Measurements from ENCODE around the gene CCR1. TPM values are rescaled to one million over a fixed set of nuclear protein-coding genes. Genes with fewer than 3 reads are reported as not detected.

Gene CCR1
- polyA plus RNA-seq, 4 donors = 0.45 to 3.6 (median 2.1) TPM

GRCh38 chr3:46236294-46237054, 28.4 kb upstream of the CCR1 start:
- H3K4me1 ChIP-seq (ENCODE audit: control insufficient read depth in 3 of 3, insufficient read depth in 2 of 3, low read depth in 1 of 3, low read length in 2 of 3) = no peaks in the 10 kb centered on the region
- no peak overlapping the region for H3K4me3 ChIP-seq (ENCODE audit: low read depth in 1 of 3, low read length in 3 of 3)
- DNase-seq (no peak), FAIRE-seq (no peak)
- no peaks in the 10 kb centered on the region for H3K36me3 ChIP-seq (ENCODE audit: control insufficient read depth in 3 of 3, insufficient read depth in 2 of 3, low read depth in 1 of 3, low read length in 3 of 3)
- WGBS, 3 donors = 73 to 74% (median 73%) methylated on average over 4 to 5 of the region's 5 CpGs
- H3K27ac ChIP-seq (ENCODE audit: low read depth in 1 of 3, low read length in 2 of 3) = no peak overlapping the region
- no peaks in the 10 kb centered on the region for H3K9me3 ChIP-seq (ENCODE audit: control insufficient read depth in 2 of 2, insufficient read depth in 1 of 2, low read depth in 1 of 2, low read length in 1 of 2)
- peaks cover 0 to 10% (median 0%) of the 10 kb centered on the region in 3 donors for H3K27me3 ChIP-seq (ENCODE audit: control insufficient read depth in 3 of 3, insufficient read depth in 3 of 3, low read length in 3 of 3)

- no peak for FAIRE-seq
- H3K36me3 ChIP-seq (ENCODE audit: control insufficient read depth in 3 of 3, insufficient read depth in 2 of 3, low read depth in 1 of 3, low read length in 3 of 3) = no peaks in the 10 kb centered on the region
- H3K9me3 ChIP-seq (ENCODE audit: control insufficient read depth in 2 of 2, insufficient read depth in 1 of 2, low read depth in 1 of 2, low read length in 1 of 2) = no peaks in the 10 kb centered on the region
- no peak overlapping the region for H3K27ac ChIP-seq (ENCODE audit: low read depth in 1 of 3, low read length in 2 of 3)
- H3K27me3 ChIP-seq (ENCODE audit: control insufficient read depth in 3 of 3, insufficient read depth in 3 of 3, low read length in 3 of 3) = peaks cover 0 to 10% (median 0%) of the 10 kb centered on the region in 3 donors
- WGBS, 3 donors = 66 to 84% (median 75%) methylated on average over 2 of the region's 2 CpGs
- H3K4me1 ChIP-seq (ENCODE audit: control insufficient read depth in 3 of 3, insufficient read depth in 2 of 3, low read depth in 1 of 3, low read length in 2 of 3) = no peaks in the 10 kb centered on the region
- no peak for DNase-seq
- H3K4me3 ChIP-seq (ENCODE audit: low read depth in 1 of 3, low read length in 3 of 3) = no peak overlapping the region
These were observed 27.3 kb upstream of the CCR1 start for GRCh38 chr3:46235425-46235824.

- no peaks in the 10 kb centered on the region for H3K9me3 ChIP-seq (ENCODE audit: control insufficient read depth in 2 of 2, insufficient read depth in 1 of 2, low read depth in 1 of 2, low read length in 1 of 2)
- DNase-seq = no peak
- no peak overlapping the region for H3K4me3 ChIP-seq (ENCODE audit: low read depth in 1 of 3, low read length in 3 of 3)
- peaks cover 0 to 13% (median 2%) of the 10 kb centered on the region in 3 donors for H3K27me3 ChIP-seq (ENCODE audit: control insufficient read depth in 3 of 3, insufficient read depth in 3 of 3, low read length in 3 of 3)
- 71 to 75% (median 75%) methylated on average over 5 to 6 of the region's 6 CpGs for whole genome bisulfite sequencing, 3 donors
- no peak overlapping the region for H3K27ac ChIP-seq (ENCODE audit: low read depth in 1 of 3, low read length in 2 of 3)
- no peaks in the 10 kb centered on the region for H3K36me3 ChIP-seq (ENCODE audit: control insufficient read depth in 3 of 3, insufficient read depth in 2 of 3, low read depth in 1 of 3, low read length in 3 of 3)
- no peak for FAIRE-seq
- no peaks in the 10 kb centered on the region for H3K4me1 ChIP-seq (ENCODE audit: control insufficient read depth in 3 of 3, insufficient read depth in 2 of 3, low read depth in 1 of 3, low read length in 2 of 3)
These were observed 25.1 kb upstream of the CCR1 start for GRCh38 chr3:46233194-46233593.

GRCh38 chr3:46231323-46231722, 23.2 kb upstream of the CCR1 start:
- H3K4me1 ChIP-seq (ENCODE audit: control insufficient read depth in 3 of 3, insufficient read depth in 2 of 3, low read depth in 1 of 3, low read length in 2 of 3) = no peaks in the 10 kb centered on the region
- FAIRE-seq = no peak
- no peak overlapping the region for H3K4me3 ChIP-seq (ENCODE audit: low read depth in 1 of 3, low read length in 3 of 3)
- no peak for DNase-seq
- no peaks in the 10 kb centered on the region for H3K9me3 ChIP-seq (ENCODE audit: control insufficient read depth in 2 of 2, insufficient read depth in 1 of 2, low read depth in 1 of 2, low read length in 1 of 2)
- WGBS, 3 donors = 57 to 85% (median 60%) methylated on average over 5 of the region's 5 CpGs
- no peak overlapping the region for H3K27ac ChIP-seq (ENCODE audit: low read depth in 1 of 3, low read length in 2 of 3)
- peaks cover 0 to 11% (median 2%) of the 10 kb centered on the region in 3 donors for H3K27me3 ChIP-seq (ENCODE audit: control insufficient read depth in 3 of 3, insufficient read depth in 3 of 3, low read length in 3 of 3)
- H3K36me3 ChIP-seq (ENCODE audit: control insufficient read depth in 3 of 3, insufficient read depth in 2 of 3, low read depth in 1 of 3, low read length in 3 of 3) = no peaks in the 10 kb centered on the region

- Histone ChIP-seq H3K27ac (ENCODE audit: low read depth in 1 of 3, low read length in 2 of 3) (no peak overlapping the region), H3K27me3 (ENCODE audit: control insufficient read depth in 3 of 3, insufficient read depth in 3 of 3, low read length in 3 of 3) (peaks cover 0 to 8% (median 2%) of the 10 kb centered on the region in 3 donors), H3K4me3 (ENCODE audit: low read depth in 1 of 3, low read length in 3 of 3) (no peak overlapping the region), H3K9me3 (ENCODE audit: control insufficient read depth in 2 of 2, insufficient read depth in 1 of 2, low read depth in 1 of 2, low read length in 1 of 2) (no peaks in the 10 kb centered on the region), H3K36me3 (ENCODE audit: control insufficient read depth in 3 of 3, insufficient read depth in 2 of 3, low read depth in 1 of 3, low read length in 3 of 3) (no peaks in the 10 kb centered on the region), H3K4me1 (ENCODE audit: control insufficient read depth in 3 of 3, insufficient read depth in 2 of 3, low read depth in 1 of 3, low read length in 2 of 3) (no peaks in the 10 kb centered on the region)
- FAIRE-seq (no peak), DNase-seq (no peak)
- 46 to 56% (median 47%) methylated on average over 5 of the region's 5 CpGs for WGBS, 3 donors
These were observed 20.4 kb upstream of the CCR1 start for GRCh38 chr3:46228260-46229242.

- no peak for FAIRE-seq
- no peaks in the 10 kb centered on the region for H3K36me3 ChIP-seq (ENCODE audit: control insufficient read depth in 3 of 3, insufficient read depth in 2 of 3, low read depth in 1 of 3, low read length in 3 of 3)
These were observed 14.5 kb upstream of the CCR1 start for GRCh38 chr3:46222435-46223161.

GRCh38 chr3:46221938-46222337, 13.8 kb upstream of the CCR1 start:
- 68 to 86% (median 71%) methylated on average over 1 of the region's 1 CpG for WGBS, 3 donors
- no peak for FAIRE-seq

More at GRCh38 chr3:46222435-46223161, 14.5 kb upstream of the CCR1 start:
- no peaks in the 10 kb centered on the region for H3K27me3 ChIP-seq (ENCODE audit: control insufficient read depth in 3 of 3, insufficient read depth in 3 of 3, low read length in 3 of 3)
- no peak overlapping the region for H3K27ac ChIP-seq (ENCODE audit: low read depth in 1 of 3, low read length in 2 of 3)
- H3K4me3 ChIP-seq (ENCODE audit: low read depth in 1 of 3, low read length in 3 of 3) = no peak overlapping the region
- no peaks in the 10 kb centered on the region for H3K4me1 ChIP-seq (ENCODE audit: control insufficient read depth in 3 of 3, insufficient read depth in 2 of 3, low read depth in 1 of 3, low read length in 2 of 3)
- no peaks in the 10 kb centered on the region for H3K9me3 ChIP-seq (ENCODE audit: control insufficient read depth in 2 of 2, insufficient read depth in 1 of 2, low read depth in 1 of 2, low read length in 1 of 2)
- no peak for DNase-seq
- WGBS, 3 donors = 58 to 72% (median 68%) methylated on average over 7 of the region's 7 CpGs

GRCh38 chr3:46221391-46221790, 13.3 kb upstream of the CCR1 start:
- no peaks in the 10 kb centered on the region for H3K9me3 ChIP-seq (ENCODE audit: control insufficient read depth in 2 of 2, insufficient read depth in 1 of 2, low read depth in 1 of 2, low read length in 1 of 2)
- FAIRE-seq = no peak
- 37 to 57% (median 48%) methylated on average over 4 of the region's 4 CpGs for WGBS, 3 donors

More at GRCh38 chr3:46221938-46222337, 13.8 kb upstream of the CCR1 start:
- H3K36me3 ChIP-seq (ENCODE audit: control insufficient read depth in 3 of 3, insufficient read depth in 2 of 3, low read depth in 1 of 3, low read length in 3 of 3) = no peaks in the 10 kb centered on the region
- H3K4me1 ChIP-seq (ENCODE audit: control insufficient read depth in 3 of 3, insufficient read depth in 2 of 3, low read depth in 1 of 3, low read length in 2 of 3) = no peaks in the 10 kb centered on the region
- H3K27ac ChIP-seq (ENCODE audit: low read depth in 1 of 3, low read length in 2 of 3) = no peak overlapping the region
- H3K9me3 ChIP-seq (ENCODE audit: control insufficient read depth in 2 of 2, insufficient read depth in 1 of 2, low read depth in 1 of 2, low read length in 1 of 2) = no peaks in the 10 kb centered on the region
- DNase-seq = no peak
- H3K27me3 ChIP-seq (ENCODE audit: control insufficient read depth in 3 of 3, insufficient read depth in 3 of 3, low read length in 3 of 3) = no peaks in the 10 kb centered on the region
- H3K4me3 ChIP-seq (ENCODE audit: low read depth in 1 of 3, low read length in 3 of 3) = no peak overlapping the region

More at GRCh38 chr3:46221391-46221790, 13.3 kb upstream of the CCR1 start:
- Histone ChIP-seq H3K27me3 (ENCODE audit: control insufficient read depth in 3 of 3, insufficient read depth in 3 of 3, low read length in 3 of 3) (no peaks in the 10 kb centered on the region), H3K36me3 (ENCODE audit: control insufficient read depth in 3 of 3, insufficient read depth in 2 of 3, low read depth in 1 of 3, low read length in 3 of 3) (no peaks in the 10 kb centered on the region), H3K27ac (ENCODE audit: low read depth in 1 of 3, low read length in 2 of 3) (no peak overlapping the region), H3K4me1 (ENCODE audit: control insufficient read depth in 3 of 3, insufficient read depth in 2 of 3, low read depth in 1 of 3, low read length in 2 of 3) (no peaks in the 10 kb centered on the region), H3K4me3 (ENCODE audit: low read depth in 1 of 3, low read length in 3 of 3) (no peak overlapping the region)
- DNase-seq = no peak
